H1 (cell line): ENCODE data around the gene PRCP.

Experiments
- ATF3 ChIP-seq: IDR thresholded peaks from 2 replicates; pipeline ENCODE4 v1.6.1; 2011; ENCODE audit warnings: low read depth, mild to moderate bottlenecking, low read length; ENCODE audit not compliant: insufficient read depth
- CTCF ChIP-seq, 3 experiments: IDR thresholded peaks; 1 replicate in 2 of 3; 2 replicates in 1 of 3; pipeline versions ENCODE4 v1.5.1 to v1.6.1; 2011; ENCODE audit warnings: low read length in 3 of 3, mild to moderate bottlenecking in 3 of 3, inconsistent platforms in 2 of 3, low read depth in 1 of 3, moderate library complexity in 1 of 3; ENCODE audit not compliant: insufficient read depth in 1 of 3; ENCODE audit errors: control extremely low read depth in 1 of 3
- MAFK ChIP-seq: IDR thresholded peaks from 2 replicates; pipeline ENCODE4 v1.6.1; 2012; ENCODE audit warnings: low read depth, mild to moderate bottlenecking, improper control_type of control experiment, low read length
- MAX ChIP-seq: IDR thresholded peaks from 2 replicates; pipeline ENCODE4 v1.6.1; 2012; ENCODE audit warnings: inconsistent platforms
- POLR2A ChIP-seq, 2 experiments: IDR thresholded peaks; 1 replicate in 1 of 2; 2 replicates in 1 of 2; pipeline ENCODE4 v1.6.1; 2011; ENCODE audit warnings: low read depth in 2 of 2, low read length in 2 of 2, mild to moderate bottlenecking in 2 of 2; ENCODE audit errors: control extremely low read depth in 1 of 2
- POLR2AphosphoS5 ChIP-seq: IDR thresholded peaks from 2 replicates; pipeline ENCODE4 v1.6.1; 2011; ENCODE audit warnings: low read depth, low read length
- SP4 ChIP-seq: IDR thresholded peaks from 2 replicates; pipeline ENCODE4 v1.6.1; 2012; ENCODE audit warnings: low read length, inconsistent platforms
- TAF1 ChIP-seq: IDR thresholded peaks from 2 replicates; pipeline ENCODE4 v1.6.1; 2011; ENCODE audit warnings: mild to moderate bottlenecking, low read depth, low read length
- TBP ChIP-seq: IDR thresholded peaks from 2 replicates; pipeline ENCODE4 v1.6.1; 2011; ENCODE audit warnings: low read depth, low read length, improper control_type of control experiment
- TEAD4 ChIP-seq: IDR thresholded peaks from 2 replicates; pipeline ENCODE4 v1.6.1; 2012; ENCODE audit warnings: low read depth, low read length, inconsistent platforms, mixed read lengths
- ZNF274 ChIP-seq: IDR thresholded peaks from 2 replicates; pipeline ENCODE4 v1.7.0; 2012; ENCODE audit warnings: low read length, borderline replicate concordance; ENCODE audit errors: extremely low read depth
- TF ChIP-seq, protein P1 (sequence below): IDR thresholded peaks from 2 replicates; pipeline ENCODE4 v1.6.1; 2011; ENCODE audit warnings: low read length, improper control_type of control experiment
- TF ChIP-seq, protein P2 (sequence below): IDR thresholded peaks from 2 replicates; pipeline ENCODE4 v1.6.1; 2012; ENCODE audit warnings: inconsistent platforms

GRCh38 chr11:82899957-82900276 lies 313 bp downstream of the PRCP start:
- TF ChIP-seq SP4, result no peak
- TF ChIP-seq CTCF (IDR thresholded peaks at IDR 0.05; ENCODE audit: control extremely low read depth in 1 of 3, insufficient read depth in 1 of 3, low read depth in 1 of 3, low read length in 3 of 3), result no peak
- TF ChIP-seq MAX, result no peak
- no peak for TF ChIP-seq POLR2AphosphoS5
- TF ChIP-seq MAFK, result no peak
- TF ChIP-seq TAF1, result no peak
- no peak for TF ChIP-seq POLR2A (IDR thresholded peaks at IDR 0.05; ENCODE audit: control extremely low read depth in 1 of 2, low read depth in 2 of 2, low read length in 2 of 2)
- TF ChIP-seq, protein P1, sequence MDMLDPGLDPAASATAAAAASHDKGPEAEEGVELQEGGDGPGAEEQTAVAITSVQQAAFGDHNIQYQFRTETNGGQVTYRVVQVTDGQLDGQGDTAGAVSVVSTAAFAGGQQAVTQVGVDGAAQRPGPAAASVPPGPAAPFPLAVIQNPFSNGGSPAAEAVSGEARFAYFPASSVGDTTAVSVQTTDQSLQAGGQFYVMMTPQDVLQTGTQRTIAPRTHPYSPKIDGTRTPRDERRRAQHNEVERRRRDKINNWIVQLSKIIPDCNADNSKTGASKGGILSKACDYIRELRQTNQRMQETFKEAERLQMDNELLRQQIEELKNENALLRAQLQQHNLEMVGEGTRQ, result no peak
- TF ChIP-seq, protein P2, sequence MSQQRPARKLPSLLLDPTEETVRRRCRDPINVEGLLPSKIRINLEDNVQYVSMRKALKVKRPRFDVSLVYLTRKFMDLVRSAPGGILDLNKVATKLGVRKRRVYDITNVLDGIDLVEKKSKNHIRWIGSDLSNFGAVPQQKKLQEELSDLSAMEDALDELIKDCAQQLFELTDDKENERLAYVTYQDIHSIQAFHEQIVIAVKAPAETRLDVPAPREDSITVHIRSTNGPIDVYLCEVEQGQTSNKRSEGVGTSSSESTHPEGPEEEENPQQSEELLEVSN, result no peak
- TF ChIP-seq TBP, result no peak
- TF ChIP-seq ZNF274, result no peak
- TF ChIP-seq ATF3, result no peak
- no peak for TF ChIP-seq TEAD4
